Stimulated activated CD4-positive, alpha-beta T cell treated with anti-CD3 and anti-CD28 coated beads, Interleukin-1b, Interleukin-23, amount 100 ng/mL, for 4 hours (primary cell): ENCODE measurements around the gene SEMA3B.
"Not testable (repeated sequence)": the region's sequence is repeated elsewhere in the genome, so short reads cannot be mapped to it uniquely, and the experiment has no call there.

Experiments used
- DNase-seq, 2 donors: peaks; one replicate each; pipeline ENCODE4 v3.0.0-alpha.2; 2020; ENCODE audit warnings: low read depth in 2 of 2

SEMA3B gene

GRCh38 chr3:50258979-50259378, 10.0 kb upstream of the SEMA3B start:
- DNase-seq, result no peak

GRCh38 chr3:50259432-50260026, 9.4 kb upstream of the SEMA3B start:
- DNase-seq, result no peak

GRCh38 chr3:50260027-50260941, 8.7 kb upstream of the SEMA3B start:
- peak; percentile 64 to 85 for DNase-seq

GRCh38 chr3:50260942-50261441, 8.0 kb upstream of the SEMA3B start:
- no peak for DNase-seq

- no peak for DNase-seq
Measured at GRCh38 chr3:50261505-50261904, 7.4 kb upstream of the SEMA3B start.

- DNase-seq, result not testable (repeated sequence)
Measured at GRCh38 chr3:50262200-50262599, 6.7 kb upstream of the SEMA3B start.

- DNase-seq, result no peak
Measured at GRCh38 chr3:50262778-50263177, 6.2 kb upstream of the SEMA3B start.

- no peak for DNase-seq
Measured at GRCh38 chr3:50263478-50264382, 5.2 kb upstream of the SEMA3B start.

- no peak for DNase-seq
Measured at GRCh38 chr3:50264383-50264963, 4.5 kb upstream of the SEMA3B start.

GRCh38 chr3:50264964-50265485, 3.9 kb upstream of the SEMA3B start:
- no peak for DNase-seq

GRCh38 chr3:50265571-50265970, 3.4 kb upstream of the SEMA3B start:
- DNase-seq, result no peak

- no peak for DNase-seq
Measured at GRCh38 chr3:50266017-50266416, 2.9 kb upstream of the SEMA3B start.

- no peak for DNase-seq
Measured at GRCh38 chr3:50266836-50267235, 2.1 kb upstream of the SEMA3B start.

GRCh38 chr3:50267280-50267913, 1.6 kb upstream of the SEMA3B start:
- no peak for DNase-seq

- DNase-seq, result no peak
Measured at GRCh38 chr3:50268276-50268675, 671 bp upstream of the SEMA3B start.

- no peak for DNase-seq
Measured at GRCh38 chr3:50269460-50269859, 513 bp downstream of the SEMA3B start.

GRCh38 chr3:50269977-50270413, 1.0 kb downstream of the SEMA3B start:
- DNase-seq, result no peak

GRCh38 chr3:50270422-50271224, 1.7 kb downstream of the SEMA3B start:
- no peak for DNase-seq

GRCh38 chr3:50271314-50271936, 2.5 kb downstream of the SEMA3B start:
- DNase-seq, result no peak

GRCh38 chr3:50272538-50272910, 3.6 kb downstream of the SEMA3B start:
- not testable (repeated sequence) for DNase-seq
